GF-D8 (cell line): ENCODE measurements around the gene LTK.
"Not testable (repeated sequence)": the region's sequence is repeated elsewhere in the genome, so short reads cannot be mapped to it uniquely, and the experiment has no call there.

ENCODE experiments used
- DNase-seq: peaks from one replicate; lab custom pipeline; 2025; lab: John Stamatoyannopoulos, UW

Gene LTK

GRCh38 chr15:41474941-41475340, 38.7 kb downstream of the LTK start:
- no peak for DNase-seq

GRCh38 chr15:41474436-41474835, 39.2 kb downstream of the LTK start:
- no peak for DNase-seq

- no peak for DNase-seq
These were observed 40.2 kb downstream of the LTK start for GRCh38 chr15:41473418-41473817.

GRCh38 chr15:41469644-41470043, 44.0 kb downstream of the LTK start:
- not testable (repeated sequence) for DNase-seq

GRCh38 chr15:41466711-41467110, 46.9 kb downstream of the LTK start:
- DNase-seq = no peak

GRCh38 chr15:41465822-41466421, 47.7 kb downstream of the LTK start:
- DNase-seq = peak; percentile 3

GRCh38 chr15:41464889-41465580, 48.6 kb downstream of the LTK start:
- no peak for DNase-seq

GRCh38 chr15:41462084-41462795, 51.4 kb downstream of the LTK start:
- DNase-seq = no peak
